Posterior cingulate gyrus (tissue), 11 donors: ENCODE data around the gene TREH.

Experiments
- DNase-seq, 10 donors: peaks; one replicate each; pipeline versions ENCODE4 v3.0.0 to v3.0.0-alpha.2; 2020 to 2021; ENCODE audit warnings: mixed read lengths in 3 of 10
- intact Hi-C: fragments of 100-400 bp; cut with DNase I; formaldehyde crosslinking; loops from one replicate; pipeline ENCODE4 v1.15.1; 2023

The TREH gene

GRCh38 chr11:118671254-118671653 is 8.2 kb downstream of the TREH start:
- intact Hi-C loops = no loop called here
- peak in 1 of 10 donors; percentile 3 for DNase-seq

GRCh38 chr11:118670063-118670462 is 9.4 kb downstream of the TREH start:
- DNase-seq = no peak
- intact Hi-C loops = no loop called here

GRCh38 chr11:118666371-118666770 is 13.1 kb downstream of the TREH start:
- intact Hi-C loops = no loop called here

GRCh38 chr11:118663902-118664301 is 15.5 kb downstream of the TREH start:
- peak in 1 of 10 donors; percentile 5 for DNase-seq
- intact Hi-C loops = no loop called here

More at GRCh38 chr11:118666371-118666770, 13.1 kb downstream of the TREH start:
- DNase-seq = peak in 1 of 10 donors; percentile 14

GRCh38 chr11:118663381-118663780 is 16.1 kb downstream of the TREH start:
- DNase-seq = peak in 1 of 10 donors; percentile 30
- intact Hi-C loops = no loop called here

- intact Hi-C loops = no loop called here
Observed at GRCh38 chr11:118662401-118663271, 16.8 kb downstream of the TREH start.

GRCh38 chr11:118661425-118662301 is 17.8 kb downstream of the TREH start:
- intact Hi-C loops = no loop called here
- peak in 1 of 10 donors; percentile 82 for DNase-seq

More at GRCh38 chr11:118662401-118663271, 16.8 kb downstream of the TREH start:
- DNase-seq = peak in 2 of 10 donors; percentile 32 to 80

GRCh38 chr11:118660681-118661424 is 18.6 kb downstream of the TREH start:
- no peak for DNase-seq
- intact Hi-C loops = no loop called here

- DNase-seq = no peak
- intact Hi-C loops = loop anchor here (2.0 kb wide), 1 partner anchor 65 kb away; no protein-coding TSS in a partner anchor
Observed at GRCh38 chr11:118659953-118660680, 19.3 kb downstream of the TREH start.

- intact Hi-C loops = loop anchor here (2.0 kb wide), 1 partner anchor 65 kb away; no protein-coding TSS in a partner anchor
- DNase-seq = peak; percentile 76 to 98 (median 92)
Observed at GRCh38 chr11:118659314-118659952, 20.0 kb downstream of the TREH start.

- intact Hi-C loops = loop anchor here (2.0 kb wide), 1 partner anchor 64 kb away; no protein-coding TSS in a partner anchor
- DNase-seq = peak in 1 of 10 donors; percentile 82
Observed at GRCh38 chr11:118658429-118659313, 20.8 kb downstream of the TREH start.

- intact Hi-C loops = loop anchor here (2.0 kb wide), 1 partner anchor 63 kb away; no protein-coding TSS in a partner anchor
- no peak for DNase-seq
Observed at GRCh38 chr11:118657709-118658428, 21.6 kb downstream of the TREH start.

- intact Hi-C loops = no loop called here
- no peak for DNase-seq
Observed at GRCh38 chr11:118657238-118657637, 22.2 kb downstream of the TREH start.

- intact Hi-C loops = no loop called here
- DNase-seq = peak in 1 of 10 donors; percentile 72
Observed at GRCh38 chr11:118656563-118657165, 22.8 kb downstream of the TREH start.

GRCh38 chr11:118655486-118656190 is 23.8 kb downstream of the TREH start:
- DNase-seq = peak in 1 of 10 donors; percentile 51
- intact Hi-C loops = no loop called here
